GM23248 (cell line): Measurements from ENCODE around the gene MAP3K4. TPM values are rescaled to one million over a fixed set of nuclear protein-coding genes. Genes with fewer than 3 reads are reported as not detected.

Source experiments
- DNase-seq: peaks from one replicate; pipeline ENCODE4 v3.0.0-alpha.2; 2015
- H2AFZ ChIP-seq: fragments of 200-600 bp; sonication (generic); 2 replicates; pipeline ENCODE4 v1.6.1; 2016; ENCODE audit warnings: antibody characterized with exemption
- H3F3A ChIP-seq: fragments of 200-600 bp; sonication (generic); 2 replicates; pipeline ENCODE4 v1.6.1; 2016; ENCODE audit warnings: mild to moderate bottlenecking, antibody characterized with exemption, mixed run types; ENCODE audit not compliant: insufficient read depth
- H3K27ac ChIP-seq: fragments of 200-600 bp; sonication (generic); 2 replicates; pipeline ENCODE4 v1.5.1; 2016; ENCODE audit warnings: mild to moderate bottlenecking
- H3K27me3 ChIP-seq: fragments of 200-600 bp; sonication (generic); replicated peaks from 2 replicates; pipeline ENCODE4 v1.6.1; 2016; ENCODE audit warnings: mild to moderate bottlenecking; ENCODE audit not compliant: insufficient read depth
- H3K36me3 ChIP-seq: fragments of 200-600 bp; sonication (generic); 2 replicates; pipeline ENCODE4 v1.6.1; 2016; ENCODE audit warnings: low read depth, mild to moderate bottlenecking
- H3K4me1 ChIP-seq: fragments of 200-600 bp; sonication (generic); 2 replicates; pipeline ENCODE4 v1.6.1; 2016; ENCODE audit warnings: mild to moderate bottlenecking; ENCODE audit not compliant: insufficient read depth
- H3K4me2 ChIP-seq: fragments of 200-600 bp; sonication (generic); one replicate; pipeline ENCODE4 v1.6.1; 2016; ENCODE audit warnings: mild to moderate bottlenecking; ENCODE audit not compliant: unreplicated experiment
- H3K4me3 ChIP-seq: fragments of 200-600 bp; sonication (generic); 2 replicates; pipeline ENCODE4 v1.5.1; 2016; ENCODE audit warnings: mild to moderate bottlenecking
- H3K79me2 ChIP-seq: fragments of 200-600 bp; sonication (generic); 2 replicates; pipeline ENCODE4 v1.6.1; 2016; ENCODE audit warnings: mild to moderate bottlenecking; ENCODE audit not compliant: insufficient read depth
- H3K9ac ChIP-seq: fragments of 200-600 bp; sonication (generic); 2 replicates; pipeline ENCODE4 v1.6.1; 2016; ENCODE audit warnings: mild to moderate bottlenecking
- H3K9me2 ChIP-seq: fragments of 200-600 bp; sonication (generic); 2 replicates; pipeline ENCODE4 v1.6.1; 2016; ENCODE audit warnings: mixed run types, mild to moderate bottlenecking, moderate library complexity; ENCODE audit not compliant: insufficient read depth
- H3K9me3 ChIP-seq: fragments of 200-600 bp; sonication (generic); one replicate; pipeline ENCODE4 v1.6.1; 2017; ENCODE audit warnings: low read depth
- H4K20me1 ChIP-seq: fragments of 200-600 bp; sonication (generic); 2 replicates; pipeline ENCODE4 v1.6.0; 2016; ENCODE audit not compliant: insufficient read depth
- EZH2 ChIP-seq: fragments of 200-600 bp; sonication (generic); IDR thresholded peaks from 2 replicates; pipeline ENCODE4 v1.6.1; 2018; ENCODE audit warnings: antibody characterized with exemption, mild to moderate bottlenecking; ENCODE audit not compliant: insufficient read depth, poor library complexity, severe bottlenecking
- EZH2phosphoT487 ChIP-seq: fragments of 200-600 bp; sonication (generic); IDR thresholded peaks from 2 replicates; pipeline ENCODE4 v1.6.1; 2018; ENCODE audit warnings: antibody characterized with exemption, moderate library complexity, mild to moderate bottlenecking, low read depth; ENCODE audit not compliant: insufficient read depth
- WGBS, 2 experiments: methylation state at CpG; one replicate each; pipeline ENCODE4 v1.1.6; 2015 to 2017; ENCODE audit warnings: low lambda C conversion rate in 2 of 2, low coverage in 1 of 2; ENCODE audit errors: missing lambda C conversion rate in 2 of 2; 5-methylcytosine and 5-hydroxymethylcytosine counted together
- in situ Hi-C: fragments of 300-500 bp; cut with MboI; formaldehyde crosslinking; loops from 2 replicates; pipeline ENCODE4 v1.15.0; 2020
- polyA plus RNA-seq: library from polyadenylated mRNA; unstranded; fragments of >200 nt; fragmentation: Nextera tagmentation; extraction: Ambion mirVana; gene quantifications from 2 replicates; pipeline ENCODE4 v1.2.1, GENCODE V29; 2016
- total RNA-seq: library from RNA; depleted of rRNA; stranded (reverse); fragments of >200 nt; shearing (Covaris generic); gene quantifications from 2 replicates; pipeline ENCODE4 v1.2.3, GENCODE V29; 2014

MAP3K4 gene
- total and polyA plus RNA-seq, 2 experiments from 2014 or later = 13.0 to 26.2 TPM

- in situ Hi-C loops = no loop called here
- no peak overlapping the region for H3K9ac ChIP-seq
- H3K79me2 ChIP-seq = peaks cover 99% of the 10 kb centered on the region
- H3F3A ChIP-seq = peaks cover 15% of the 10 kb centered on the region; the same call in 1 of the 2 replicates
- no peak overlapping the region for H3K4me2 ChIP-seq
- no peaks in the 10 kb centered on the region for H3K27me3 ChIP-seq
- peaks cover 21% of the 10 kb centered on the region for H3K4me1 ChIP-seq
- WGBS, 2 experiments = 59 to 61% methylated on average over 4 of the region's 4 CpGs
- H4K20me1 ChIP-seq = no peaks in the 10 kb centered on the region
- H3K4me3 ChIP-seq = no peak overlapping the region
- no peaks in the 10 kb centered on the region for H3K9me3 ChIP-seq
- H3K27ac ChIP-seq = no peak overlapping the region
- no peak overlapping the region for H2AFZ ChIP-seq
- no peaks in the 10 kb centered on the region for H3K9me2 ChIP-seq
- H3K36me3 ChIP-seq = no peaks in the 10 kb centered on the region
- no peak for TF ChIP-seq EZH2
- TF ChIP-seq EZH2phosphoT487 = no peak
- no peak for DNase-seq
Measured at GRCh38 chr6:161001421-161001820, 9.9 kb downstream of the MAP3K4 start.

- peaks cover 19% of the 10 kb centered on the region for H3K4me1 ChIP-seq
- H3K9ac ChIP-seq = no peak overlapping the region
- DNase-seq = peak; percentile 33
- H3K9me2 ChIP-seq = no peaks in the 10 kb centered on the region
- H3K9me3 ChIP-seq = no peaks in the 10 kb centered on the region
- H3K27me3 ChIP-seq = no peaks in the 10 kb centered on the region
- no peak for TF ChIP-seq EZH2phosphoT487
- TF ChIP-seq EZH2 = no peak
- H4K20me1 ChIP-seq = no peaks in the 10 kb centered on the region
- H3K79me2 ChIP-seq = peaks cover 99% of the 10 kb centered on the region
- WGBS, 2 experiments = 94 to 98% methylated on average over 2 of the region's 2 CpGs
- in situ Hi-C loops = no loop called here
- H3K4me3 ChIP-seq = no peak overlapping the region
- H3F3A ChIP-seq = peaks cover 15% of the 10 kb centered on the region; the same call in 1 of the 2 replicates
- H2AFZ ChIP-seq = no peak overlapping the region
- no peak overlapping the region for H3K4me2 ChIP-seq
- no peak overlapping the region for H3K27ac ChIP-seq
- no peaks in the 10 kb centered on the region for H3K36me3 ChIP-seq
Measured at GRCh38 chr6:161003336-161003735, 11.8 kb downstream of the MAP3K4 start.

- 98 to 100% methylated on average over 4 of the region's 4 CpGs for WGBS, 2 experiments
- Histone ChIP-seq H3K27ac (no peak overlapping the region), H3F3A (peaks cover 13% of the 10 kb centered on the region), H4K20me1 (no peaks in the 10 kb centered on the region; the same call in 1 of the 2 replicates), H3K27me3 (no peaks in the 10 kb centered on the region), H3K4me1 (peaks cover 38% of the 10 kb centered on the region), H3K36me3 (no peaks in the 10 kb centered on the region), H3K9me3 (no peaks in the 10 kb centered on the region), H3K9me2 (no peaks in the 10 kb centered on the region), H3K4me2 (no peak overlapping the region), H3K4me3 (no peak overlapping the region), H3K9ac (no peak overlapping the region), H2AFZ (no peak overlapping the region), H3K79me2 (peaks cover 100% of the 10 kb centered on the region)
- no peak for DNase-seq
- no peak for TF ChIP-seq EZH2phosphoT487
- TF ChIP-seq EZH2 = no peak
- in situ Hi-C loops = no loop called here
Measured at GRCh38 chr6:161008245-161008644, 16.7 kb downstream of the MAP3K4 start.

GRCh38 chr6:161009991-161010390 is 18.4 kb downstream of the MAP3K4 start:
- Histone ChIP-seq H3K4me2 (peak overlapping the region; percentile 64), H3K36me3 (no peaks in the 10 kb centered on the region), H3K9ac (no peak overlapping the region), H3K27me3 (no peaks in the 10 kb centered on the region), H3K27ac (0 out of 2 replicates have a peak overlapping the region, but pooled peaks have one; percentile 1), H3K9me3 (no peaks in the 10 kb centered on the region), H3K9me2 (no peaks in the 10 kb centered on the region), H3F3A (peaks cover 13% of the 10 kb centered on the region), H3K4me3 (no peak overlapping the region), H2AFZ (no peak overlapping the region), H4K20me1 (no peaks in the 10 kb centered on the region; the same call in 1 of the 2 replicates), H3K79me2 (peaks cover 100% of the 10 kb centered on the region), H3K4me1 (peaks cover 38% of the 10 kb centered on the region)
- DNase-seq = no peak
- 96 to 98% methylated on average over 3 of the region's 3 CpGs for whole genome bisulfite sequencing, 2 experiments
- in situ Hi-C loops = no loop called here
- TF ChIP-seq EZH2phosphoT487 = no peak
- no peak for TF ChIP-seq EZH2

GRCh38 chr6:161010418-161010817 is 18.8 kb downstream of the MAP3K4 start:
- peaks cover 100% of the 10 kb centered on the region for H3K79me2 ChIP-seq
- no peaks in the 10 kb centered on the region for H3K9me2 ChIP-seq
- no peak overlapping the region for H3K9ac ChIP-seq
- H3K4me1 ChIP-seq = peaks cover 38% of the 10 kb centered on the region
- H3F3A ChIP-seq = peaks cover 13% of the 10 kb centered on the region
- H3K9me3 ChIP-seq = no peaks in the 10 kb centered on the region
- TF ChIP-seq EZH2 (no peak), EZH2phosphoT487 (no peak)
- WGBS, 2 experiments = 0% methylated on average over 1 of the region's 1 CpG
- no peaks in the 10 kb centered on the region for H3K27me3 ChIP-seq
- in situ Hi-C loops = no loop called here
- H3K27ac ChIP-seq = peak overlapping the region; percentile 17; the same call in 1 of the 2 replicates
- no peak overlapping the region for H2AFZ ChIP-seq
- peak; percentile 84 for DNase-seq
- H3K4me3 ChIP-seq = peak overlapping the region; percentile 10; the same call in 1 of the 2 replicates
- H4K20me1 ChIP-seq = no peaks in the 10 kb centered on the region; the same call in 1 of the 2 replicates
- peak overlapping the region; percentile 64 for H3K4me2 ChIP-seq
- no peaks in the 10 kb centered on the region for H3K36me3 ChIP-seq
